HG03139 (cell line): ENCODE measurements around the gene CTSK.
"Not testable (repeated sequence)": the region's sequence is repeated elsewhere in the genome, so short reads cannot be mapped to it uniquely, and the experiment has no call there.

Source experiments
- ATAC-seq: cut with Tn5 transposase; IDR thresholded peaks from one replicate; pipeline ENCODE4 v1.9.1; 2021; ENCODE audit not compliant: unreplicated experiment

The CTSK gene

GRCh38 chr1:150808121-150808520, at the start of gene CTSK:
TSS of gene CTSK (minus strand) at chr1:150808260. CDS start at chr1:150806805, 1,455 bp downstream.
- ATAC-seq, result no peak

- ATAC-seq, result not testable (repeated sequence)
These were observed 44.7 kb upstream of the CTSK start for GRCh38 chr1:150852734-150853133.

GRCh38 chr1:150850801-150851362, 42.8 kb upstream of the CTSK start:
- ATAC-seq, result not testable (repeated sequence)

GRCh38 chr1:150846473-150847146, 38.5 kb upstream of the CTSK start:
- no peak for ATAC-seq

GRCh38 chr1:150843474-150843873, 35.4 kb upstream of the CTSK start:
- no peak for ATAC-seq

GRCh38 chr1:150842964-150843363, 34.9 kb upstream of the CTSK start:
- no peak for ATAC-seq

GRCh38 chr1:150842343-150842742, 34.3 kb upstream of the CTSK start:
- no peak for ATAC-seq

- no peak for ATAC-seq
These were observed 33.6 kb upstream of the CTSK start for GRCh38 chr1:150841626-150842025.

- ATAC-seq, result not testable (repeated sequence)
These were observed 32.8 kb upstream of the CTSK start for GRCh38 chr1:150840850-150841249.

GRCh38 chr1:150836129-150836773, 28.2 kb upstream of the CTSK start:
- ATAC-seq, result no peak

- ATAC-seq, result not testable (repeated sequence)
These were observed 25.9 kb upstream of the CTSK start for GRCh38 chr1:150833961-150834360.

GRCh38 chr1:150832597-150832996, 24.5 kb upstream of the CTSK start:
- no peak for ATAC-seq

GRCh38 chr1:150829751-150830150, 21.7 kb upstream of the CTSK start:
- no peak for ATAC-seq

- ATAC-seq, result no peak
These were observed 18.2 kb upstream of the CTSK start for GRCh38 chr1:150826299-150826698.

- ATAC-seq, result no peak
These were observed 12.9 kb upstream of the CTSK start for GRCh38 chr1:150820730-150821512.

- ATAC-seq, result no peak
These were observed 7.8 kb upstream of the CTSK start for GRCh38 chr1:150815871-150816270.

GRCh38 chr1:150813028-150813707, 5.1 kb upstream of the CTSK start:
- ATAC-seq, result no peak

- no peak for ATAC-seq
These were observed 3.0 kb upstream of the CTSK start for GRCh38 chr1:150810958-150811659.

- no peak for ATAC-seq
These were observed 1.6 kb upstream of the CTSK start for GRCh38 chr1:150809651-150810050.

- no peak for ATAC-seq
These were observed 786 bp upstream of the CTSK start for GRCh38 chr1:150808846-150809245.
